Stimulated activated CD4-positive, alpha-beta T cell treated with anti-CD3 and anti-CD28 coated beads, Interleukin-15, amount 100 ng/mL, for 1 hour (primary cell): Measurements from ENCODE around the gene CTTNBP2NL.
"Not testable (repeated sequence)": the region's sequence is repeated elsewhere in the genome, so short reads cannot be mapped to it uniquely, and the experiment has no call there.

Source experiments
- DNase-seq, 2 donors: peaks; one replicate each; pipeline ENCODE4 v3.0.0-alpha.2; 2020; ENCODE audit warnings: low read depth in 1 of 2, low spot score in 1 of 2

Gene CTTNBP2NL

GRCh38 chr1:112460615-112461014 is 64.6 kb downstream of the CTTNBP2NL start:
- no peak for DNase-seq

GRCh38 chr1:112461200-112461871 is 65.3 kb downstream of the CTTNBP2NL start:
- no peak for DNase-seq

GRCh38 chr1:112462953-112463279 is 66.9 kb downstream of the CTTNBP2NL start:
- DNase-seq, result no peak

- DNase-seq, result no peak
These were observed 68.5 kb downstream of the CTTNBP2NL start for GRCh38 chr1:112464501-112464900.

- no peak for DNase-seq
These were observed 69.1 kb downstream of the CTTNBP2NL start for GRCh38 chr1:112465122-112465521.

- DNase-seq, result peak; percentile 64 to 68
These were observed 70.2 kb downstream of the CTTNBP2NL start for GRCh38 chr1:112466078-112466660.

- DNase-seq, result not testable (repeated sequence)
These were observed 74.3 kb downstream of the CTTNBP2NL start for GRCh38 chr1:112470324-112470723.

GRCh38 chr1:112470966-112471365 is 75.0 kb downstream of the CTTNBP2NL start:
- no peak for DNase-seq

DNA sequence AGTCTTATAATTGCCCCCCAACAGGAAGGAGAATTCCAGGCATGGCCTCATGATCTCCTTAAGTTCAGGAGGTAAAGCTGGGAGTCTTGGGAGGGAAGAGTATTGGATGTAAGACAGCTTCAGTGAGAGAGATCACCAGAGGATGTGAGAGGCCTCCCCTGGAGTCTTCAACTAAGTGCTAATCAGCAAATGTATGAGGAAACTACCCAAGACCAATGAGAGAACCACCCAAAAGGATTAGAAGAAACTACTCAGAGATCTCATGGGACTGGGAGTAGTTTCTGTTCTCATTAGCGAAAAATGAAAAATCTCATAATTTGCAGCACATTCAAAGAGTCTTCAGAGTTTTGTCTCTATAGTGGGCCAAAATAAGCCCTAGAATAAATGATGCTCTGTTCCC is 76.1 kb downstream of the CTTNBP2NL start:
- DNase-seq, result no peak

GRCh38 chr1:112477550-112477949 is 81.5 kb downstream of the CTTNBP2NL start:
- DNase-seq, result no peak

- no peak for DNase-seq
These were observed 82.3 kb downstream of the CTTNBP2NL start for GRCh38 chr1:112478314-112478713.

DNA sequence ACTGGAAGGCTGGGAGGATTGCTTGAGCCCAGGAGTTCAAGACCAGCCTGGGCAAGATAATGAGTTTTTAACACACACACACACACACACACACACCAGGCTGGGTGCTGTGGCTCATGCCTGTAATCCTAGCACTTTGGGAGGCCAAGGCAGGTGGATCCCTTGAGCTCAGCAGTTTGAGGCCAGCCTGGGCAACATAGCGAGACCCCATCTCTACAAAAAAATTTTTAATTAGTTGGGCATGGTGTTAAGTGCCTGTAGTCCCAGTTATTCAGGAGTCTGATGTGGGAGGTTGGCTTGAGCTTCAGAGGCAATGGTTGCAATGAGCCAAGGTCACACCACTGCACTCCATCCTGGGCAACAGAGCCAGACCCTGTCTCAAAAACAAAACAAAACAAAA is 90.0 kb downstream of the CTTNBP2NL start:
- not testable (repeated sequence) for DNase-seq

GRCh38 chr1:112487686-112488085 is 91.7 kb downstream of the CTTNBP2NL start:
- DNase-seq, result not testable (repeated sequence)

DNA sequence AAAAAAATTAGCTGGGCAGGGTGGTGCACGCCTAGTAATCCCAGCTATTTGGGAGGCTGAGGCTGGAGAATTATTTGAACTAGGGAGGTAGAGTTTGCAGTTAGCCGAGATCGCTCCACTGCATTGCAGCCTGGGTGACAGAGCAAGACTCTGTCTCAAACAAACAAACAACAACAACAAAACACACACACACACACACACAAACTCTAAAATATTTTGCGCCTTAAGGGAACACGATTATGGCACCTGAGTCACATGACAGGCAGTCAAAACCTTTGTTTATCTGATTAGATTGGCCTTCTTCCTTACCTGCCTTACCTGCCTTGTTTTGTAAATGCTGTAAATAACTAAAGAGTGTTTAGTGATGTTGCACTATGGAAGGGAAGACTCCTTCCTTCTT is 92.1 kb downstream of the CTTNBP2NL start:
- no peak for DNase-seq

- DNase-seq, result no peak
These were observed 96.1 kb downstream of the CTTNBP2NL start for GRCh38 chr1:112492076-112492475.

GRCh38 chr1:112493351-112493750 is 97.3 kb downstream of the CTTNBP2NL start:
- no peak for DNase-seq

DNA sequence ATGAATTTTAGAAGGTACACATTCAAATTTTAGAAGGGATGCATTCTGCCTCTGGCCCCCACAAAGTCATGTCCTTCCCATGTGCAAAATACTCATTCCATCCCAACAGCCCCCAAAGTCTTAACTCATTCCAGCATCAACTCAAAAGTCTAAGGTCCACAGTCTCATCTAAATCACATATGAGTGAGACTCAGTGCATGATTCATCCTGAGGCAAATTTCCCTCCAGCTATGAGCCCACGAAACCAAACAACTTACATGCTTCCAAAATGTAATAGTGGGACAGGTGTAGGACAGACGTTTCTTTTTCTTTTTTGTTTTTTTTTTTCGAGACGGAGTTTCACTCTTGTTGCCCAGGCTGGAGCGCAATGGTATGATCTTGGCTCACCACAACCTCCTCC is 100.3 kb downstream of the CTTNBP2NL start:
- DNase-seq, result no peak

- DNase-seq, result peak; percentile 18 to 40
These were observed 106.0 kb downstream of the CTTNBP2NL start for GRCh38 chr1:112501810-112502641.

GRCh38 chr1:112502826-112503225 is 106.8 kb downstream of the CTTNBP2NL start:
- no peak for DNase-seq

DNA sequence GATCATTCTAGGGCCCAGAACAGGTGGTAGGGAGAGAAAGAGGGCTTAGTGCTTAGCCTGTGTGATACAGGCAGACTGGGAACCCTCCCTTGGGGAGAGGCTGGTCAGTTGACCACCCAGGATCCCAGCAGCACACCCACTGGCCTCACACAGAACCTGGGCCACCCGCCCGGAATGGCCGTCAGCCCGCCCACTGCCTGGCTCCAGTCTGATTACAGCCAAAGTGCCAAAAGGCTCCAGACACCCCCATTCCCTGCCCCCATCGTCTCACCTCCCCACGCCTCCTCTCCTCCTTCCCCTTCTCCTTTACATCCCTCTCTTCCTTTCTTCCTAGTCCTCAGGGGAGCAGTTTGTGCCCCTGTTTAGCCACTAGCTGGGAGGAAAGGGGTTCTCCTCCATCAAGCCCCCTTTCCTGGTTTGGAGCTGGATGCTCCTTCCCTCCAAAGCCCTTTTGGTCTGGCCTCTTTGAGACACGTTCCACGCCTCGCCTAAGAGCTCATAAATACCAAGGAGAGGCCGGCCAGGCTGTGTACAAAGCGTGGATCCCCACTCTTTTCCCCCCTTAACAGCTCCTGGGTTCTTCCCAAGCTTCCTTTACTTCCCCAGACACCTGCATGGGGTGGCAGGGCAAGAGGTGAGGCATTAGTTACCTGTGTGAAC is 108.1 kb downstream of the CTTNBP2NL start:
- DNase-seq, result no peak

DNA sequence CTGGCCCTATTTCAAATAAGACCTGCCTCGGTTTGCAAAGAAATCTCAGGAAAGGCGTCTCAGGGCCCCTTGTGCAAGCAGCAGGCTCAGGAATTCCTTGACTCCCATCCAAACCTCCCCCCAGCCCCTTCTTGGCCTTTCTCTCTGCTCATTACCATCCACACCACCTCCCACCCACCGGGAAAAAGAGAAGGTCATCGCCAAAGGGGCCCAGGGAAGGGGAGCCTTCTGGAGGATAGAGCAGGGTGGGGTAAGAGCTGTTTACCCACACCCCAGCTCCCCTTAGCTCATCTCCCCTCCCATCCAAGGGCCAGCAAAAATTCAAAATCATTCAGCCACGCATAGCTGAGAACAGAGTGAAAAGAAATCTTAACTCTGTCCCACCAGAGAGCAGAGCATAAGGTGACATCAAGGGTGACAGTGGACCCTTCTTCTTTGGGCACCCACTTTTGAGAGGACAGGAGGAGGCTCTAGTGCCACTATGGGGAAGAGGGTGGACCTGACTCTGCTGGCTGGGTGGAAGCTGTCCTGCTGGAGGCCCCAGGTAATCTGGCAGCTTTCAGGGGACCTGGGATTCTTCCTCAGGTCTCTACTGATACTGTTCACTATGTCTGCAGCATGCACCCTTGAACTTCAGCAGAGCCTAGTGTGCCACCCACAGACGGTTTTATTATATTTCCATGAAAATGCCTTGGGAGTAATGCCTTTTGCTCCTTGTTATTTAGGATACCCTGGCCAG is 108.8 kb downstream of the CTTNBP2NL start:
- DNase-seq, result no peak
